ENCODE data around the gene PRPF4. TPM values are rescaled to one million over a fixed set of nuclear protein-coding genes. Genes with fewer than 3 reads are reported as not detected.

Gene PRPF4
- total RNA-seq, 1 donor from 2014 or later, result 34.4 TPM

DNA sequence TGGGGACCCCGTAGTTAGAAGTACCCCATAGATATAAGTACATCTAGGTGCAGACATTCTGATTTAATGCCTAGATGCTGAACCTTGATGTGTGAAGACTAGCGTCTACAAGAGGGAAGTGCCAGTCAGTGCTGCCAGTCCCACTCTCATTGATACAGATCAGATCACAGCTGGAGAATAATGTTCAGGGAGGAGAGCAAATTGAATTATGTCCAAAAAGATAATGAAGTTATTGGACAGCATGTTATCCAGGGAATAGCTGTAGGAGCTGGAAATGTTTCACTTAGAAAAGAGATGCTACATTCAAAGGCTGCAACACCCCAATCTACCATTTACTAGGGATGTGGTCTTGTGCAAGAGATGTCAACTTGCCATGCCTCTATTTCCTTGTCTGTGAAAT is 43.6 kb downstream of the PRPF4 start:
- H3K4me3 ChIP-seq (ENCODE audit: low read depth, low read length), result no peak overlapping the region
- DNase-seq (ENCODE audit: low read depth), result no peak
- H3K27me3 ChIP-seq (ENCODE audit: control insufficient read depth, insufficient read depth, low read length), result no peaks in the 10 kb centered on the region
- TF ChIP-seq, protein P1, sequence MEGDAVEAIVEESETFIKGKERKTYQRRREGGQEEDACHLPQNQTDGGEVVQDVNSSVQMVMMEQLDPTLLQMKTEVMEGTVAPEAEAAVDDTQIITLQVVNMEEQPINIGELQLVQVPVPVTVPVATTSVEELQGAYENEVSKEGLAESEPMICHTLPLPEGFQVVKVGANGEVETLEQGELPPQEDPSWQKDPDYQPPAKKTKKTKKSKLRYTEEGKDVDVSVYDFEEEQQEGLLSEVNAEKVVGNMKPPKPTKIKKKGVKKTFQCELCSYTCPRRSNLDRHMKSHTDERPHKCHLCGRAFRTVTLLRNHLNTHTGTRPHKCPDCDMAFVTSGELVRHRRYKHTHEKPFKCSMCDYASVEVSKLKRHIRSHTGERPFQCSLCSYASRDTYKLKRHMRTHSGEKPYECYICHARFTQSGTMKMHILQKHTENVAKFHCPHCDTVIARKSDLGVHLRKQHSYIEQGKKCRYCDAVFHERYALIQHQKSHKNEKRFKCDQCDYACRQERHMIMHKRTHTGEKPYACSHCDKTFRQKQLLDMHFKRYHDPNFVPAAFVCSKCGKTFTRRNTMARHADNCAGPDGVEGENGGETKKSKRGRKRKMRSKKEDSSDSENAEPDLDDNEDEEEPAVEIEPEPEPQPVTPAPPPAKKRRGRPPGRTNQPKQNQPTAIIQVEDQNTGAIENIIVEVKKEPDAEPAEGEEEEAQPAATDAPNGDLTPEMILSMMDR (IDR thresholded peaks at IDR 0.05; ENCODE audit: insufficient read depth, low read length, poor library complexity, severe bottlenecking), result no peak
- H3K36me3 ChIP-seq (ENCODE audit: control insufficient read depth, insufficient read depth, low read length), result no peaks in the 10 kb centered on the region

DNA sequence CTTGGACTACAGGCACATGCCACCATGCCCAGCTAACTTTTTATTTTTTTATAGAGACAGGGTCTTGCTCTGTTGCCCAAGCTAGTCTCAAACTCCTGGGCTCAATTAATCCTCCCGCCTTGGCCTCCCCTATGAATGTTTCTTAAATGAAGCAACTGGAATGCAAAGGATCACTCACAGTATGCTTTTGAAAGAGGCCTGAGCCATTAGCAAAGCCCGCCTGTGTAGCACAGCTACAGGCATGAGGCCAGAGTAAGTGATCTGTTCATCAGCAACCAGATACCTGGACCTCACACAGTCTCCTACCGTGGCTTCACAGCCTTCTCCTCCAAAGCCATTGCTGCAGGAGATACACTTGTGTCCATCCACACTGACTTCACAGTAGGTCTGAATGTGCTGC is 44.6 kb downstream of the PRPF4 start:
- DNase-seq (ENCODE audit: low read depth), result no peak
- Histone ChIP-seq H3K36me3 (ENCODE audit: control insufficient read depth, insufficient read depth, low read length) (no peaks in the 10 kb centered on the region), H3K27me3 (ENCODE audit: control insufficient read depth, insufficient read depth, low read length) (no peaks in the 10 kb centered on the region), H3K4me3 (ENCODE audit: low read depth, low read length) (no peak overlapping the region)
- TF ChIP-seq, protein P1 (IDR thresholded peaks at IDR 0.05; ENCODE audit: insufficient read depth, low read length, poor library complexity, severe bottlenecking), result no peak

DNA sequence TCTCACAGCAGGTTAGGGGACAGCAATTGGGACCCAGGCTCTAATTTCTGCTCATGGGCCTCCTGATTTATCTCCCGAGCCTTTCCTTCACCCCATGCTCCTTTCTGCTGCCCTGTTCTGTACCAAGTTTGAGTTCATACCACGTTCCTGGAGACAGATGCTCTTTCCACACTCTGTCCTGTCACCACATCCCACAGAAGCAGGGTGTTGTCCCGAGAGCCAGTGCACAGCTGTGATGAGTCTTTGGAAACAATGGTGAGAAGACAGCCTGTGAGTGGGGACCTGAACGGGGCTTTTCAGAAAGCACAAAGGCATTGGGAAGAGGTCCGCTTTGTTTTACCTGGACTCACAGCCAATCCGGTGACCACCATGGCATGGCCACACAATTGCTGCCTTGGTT is 47.2 kb downstream of the PRPF4 start:
- TF ChIP-seq, protein P1 (IDR thresholded peaks at IDR 0.05; ENCODE audit: insufficient read depth, low read length, poor library complexity, severe bottlenecking), result no peak
- DNase-seq (ENCODE audit: low read depth), result no peak
- no peak overlapping the region for H3K4me3 ChIP-seq (ENCODE audit: low read depth, low read length)
- no peaks in the 10 kb centered on the region for H3K27me3 ChIP-seq (ENCODE audit: control insufficient read depth, insufficient read depth, low read length)
- H3K36me3 ChIP-seq (ENCODE audit: control insufficient read depth, insufficient read depth, low read length), result no peaks in the 10 kb centered on the region

DNA sequence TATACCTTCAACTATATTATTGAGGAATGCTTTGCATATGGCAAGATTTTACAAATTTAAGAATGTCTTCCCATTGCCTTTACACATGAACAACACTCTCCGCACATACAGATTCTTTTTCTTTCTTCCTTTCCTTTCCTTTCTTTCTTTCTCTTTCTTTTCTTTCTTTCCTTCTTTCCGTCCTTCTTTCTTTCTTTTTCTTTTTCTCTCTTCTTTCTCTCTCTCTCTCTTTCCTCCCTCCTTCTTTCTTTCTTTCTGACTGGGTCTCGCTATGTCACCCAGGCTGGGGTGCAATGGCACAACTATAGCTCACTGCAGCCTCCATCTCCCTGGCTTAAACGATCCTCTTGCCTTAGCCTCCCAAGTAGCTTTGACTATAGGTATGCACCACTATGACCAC is 50.8 kb downstream of the PRPF4 start:
- Histone ChIP-seq H3K27me3 (ENCODE audit: control insufficient read depth, insufficient read depth, low read length) (no peaks in the 10 kb centered on the region), H3K4me3 (ENCODE audit: low read depth, low read length) (no peak overlapping the region), H3K36me3 (ENCODE audit: control insufficient read depth, insufficient read depth, low read length) (no peaks in the 10 kb centered on the region)
- TF ChIP-seq, protein P1 (IDR thresholded peaks at IDR 0.05; ENCODE audit: insufficient read depth, low read length, poor library complexity, severe bottlenecking), result no peak
- DNase-seq (ENCODE audit: low read depth), result no peak

DNA sequence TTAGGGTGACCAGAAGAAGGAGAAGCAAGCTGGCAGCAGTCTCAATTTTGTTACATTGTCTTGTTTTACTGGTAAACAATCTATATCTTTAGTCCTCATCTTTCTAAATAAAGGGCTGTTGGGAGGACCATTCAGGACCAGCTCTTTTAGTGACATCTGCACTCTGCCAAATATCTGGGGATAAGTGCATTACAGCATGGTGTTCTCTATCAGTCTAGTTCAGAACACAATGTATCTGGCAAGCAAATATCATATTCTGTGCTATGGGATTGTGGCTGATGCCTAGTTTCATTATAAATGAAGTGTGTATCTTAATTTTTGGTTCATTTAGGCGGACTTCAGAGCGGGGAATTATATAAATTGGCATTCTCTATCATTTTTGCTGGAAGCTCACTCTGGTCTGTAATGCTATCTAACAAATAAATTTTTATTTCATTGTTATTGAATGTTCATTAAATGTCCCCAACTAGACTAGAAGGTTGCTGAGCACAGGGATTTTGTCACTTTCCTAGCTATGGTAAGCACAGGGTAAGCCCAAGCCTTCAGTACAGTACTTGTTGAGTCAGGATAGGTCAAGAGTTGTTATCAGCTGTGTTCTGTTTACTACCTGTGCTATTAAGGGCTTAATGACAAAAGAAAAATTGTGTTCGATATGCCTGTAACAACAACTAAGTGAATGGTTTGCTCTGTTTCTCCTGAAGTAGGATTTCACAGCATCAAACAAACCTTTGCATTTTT is 52.8 kb downstream of the PRPF4 start:
- no peaks in the 10 kb centered on the region for H3K27me3 ChIP-seq (ENCODE audit: control insufficient read depth, insufficient read depth, low read length)
- TF ChIP-seq, protein P1 (IDR thresholded peaks at IDR 0.05; ENCODE audit: insufficient read depth, low read length, poor library complexity, severe bottlenecking), result no peak
- no peaks in the 10 kb centered on the region for H3K36me3 ChIP-seq (ENCODE audit: control insufficient read depth, insufficient read depth, low read length)
- H3K4me3 ChIP-seq (ENCODE audit: low read depth, low read length), result no peak overlapping the region
- no peak for DNase-seq (ENCODE audit: low read depth)

DNA sequence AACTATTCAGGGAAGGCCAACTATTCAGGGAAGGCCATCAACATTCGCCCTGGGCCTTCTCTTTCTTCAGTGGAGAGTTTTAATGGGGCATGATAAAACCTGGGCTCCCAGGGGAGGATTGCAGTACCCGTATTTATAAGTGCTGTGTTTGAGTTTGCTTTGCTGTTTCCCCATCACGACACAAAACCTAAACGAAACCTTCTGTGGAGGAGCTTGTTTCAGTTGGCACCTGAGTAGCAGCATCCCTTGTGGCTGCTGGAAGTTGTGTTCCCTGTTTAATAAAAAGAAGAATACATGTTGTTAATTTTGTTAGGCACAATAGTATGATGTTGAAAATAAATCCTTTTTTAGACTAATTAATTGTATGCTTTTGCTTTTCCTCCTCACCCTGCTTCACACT is 56.3 kb downstream of the PRPF4 start:
- no peak overlapping the region for H3K4me3 ChIP-seq (ENCODE audit: low read depth, low read length)
- TF ChIP-seq, protein P1 (IDR thresholded peaks at IDR 0.05; ENCODE audit: insufficient read depth, low read length, poor library complexity, severe bottlenecking), result no peak
- no peaks in the 10 kb centered on the region for H3K27me3 ChIP-seq (ENCODE audit: control insufficient read depth, insufficient read depth, low read length)
- no peaks in the 10 kb centered on the region for H3K36me3 ChIP-seq (ENCODE audit: control insufficient read depth, insufficient read depth, low read length)
- no peak for DNase-seq (ENCODE audit: low read depth)

Data from kidney epithelial cell (primary cell).